Stomach (tissue), 4 donors: Measurements from ENCODE around the gene ZNF385D.

ENCODE experiments used
- CTCF ChIP-seq, 7 experiments: fragments of 450-650 bp in 4 of 7; fragments of 200-600 bp in 3 of 7; sonication (generic) in 3 of 7; IDR thresholded peaks; one replicate each; pipeline ENCODE4 v1.5.1; 2016 to 2019; ENCODE audit warnings: antibody characterized with exemption in 7 of 7, control low read depth in 2 of 7, mild to moderate bottlenecking in 1 of 7
- POLR2A ChIP-seq, 4 donors: fragments of 450-650 bp; IDR thresholded peaks; one replicate each; pipeline ENCODE4 v1.6.1; 2016; ENCODE audit warnings: antibody characterized with exemption in 4 of 4, control low read depth in 2 of 4, mild to moderate bottlenecking in 1 of 4, moderate library complexity in 1 of 4

- TF ChIP-seq CTCF (IDR thresholded peaks at IDR 0.05) (no peak), POLR2A (IDR thresholded peaks at IDR 0.05) (no peak)
These were observed 53.3 kb downstream of the ZNF385D start for GRCh38 chr3:21697707-21698106.
